DOHH2 (cell line): ENCODE results near the gene CBX3.

Experiments used
- H3F3A ChIP-seq: fragments of 200-600 bp; sonication (generic), shearing (Covaris generic); 2 replicates; pipeline ENCODE4 v1.6.0; 2016; ENCODE audit warnings: antibody characterized with exemption, mild to moderate bottlenecking; ENCODE audit not compliant: control insufficient read depth, insufficient read depth
- H3K27ac ChIP-seq: fragments of 200-600 bp; sonication (generic); 2 replicates; pipeline ENCODE4 v1.5.1; 2014; ENCODE audit warnings: low read depth, mild to moderate bottlenecking, low read length, moderate library complexity
- H3K27me3 ChIP-seq: fragments of 200-600 bp; sonication (generic); 2 replicates; pipeline ENCODE4 v1.6.1; 2014; ENCODE audit warnings: mild to moderate bottlenecking, low read length, mixed read lengths; ENCODE audit not compliant: control insufficient read depth
- H3K36me3 ChIP-seq: fragments of 200-600 bp; sonication (generic); 2 replicates; pipeline ENCODE4 v1.6.1; 2014; ENCODE audit warnings: mild to moderate bottlenecking, low read length, moderate library complexity, mixed read lengths; ENCODE audit not compliant: control insufficient read depth
- H3K4me1 ChIP-seq: fragments of 200-600 bp; sonication (generic); 2 replicates; pipeline ENCODE4 v1.6.1; 2014; ENCODE audit warnings: mild to moderate bottlenecking, low read length, mixed read lengths; ENCODE audit not compliant: control insufficient read depth
- H3K4me2 ChIP-seq: fragments of 200-600 bp; sonication (generic); 2 replicates; pipeline ENCODE4 v1.6.0; 2014; ENCODE audit warnings: mild to moderate bottlenecking, low read length, moderate library complexity
- H3K4me3 ChIP-seq: fragments of 200-600 bp; sonication (generic); 2 replicates; pipeline ENCODE4 v1.5.1; 2014; ENCODE audit warnings: mild to moderate bottlenecking, low read length, mixed read lengths
- H3K79me2 ChIP-seq: fragments of 200-600 bp; sonication (generic); 2 replicates; pipeline ENCODE4 v1.6.1; 2014; ENCODE audit warnings: mild to moderate bottlenecking, low read length, mixed read lengths; ENCODE audit not compliant: control insufficient read depth
- H3K9me2 ChIP-seq: fragments of 200-600 bp; sonication (generic); replicated peaks from 2 replicates; pipeline ENCODE4 v1.6.1; 2014; ENCODE audit warnings: mild to moderate bottlenecking, low read length, mixed read lengths; ENCODE audit not compliant: control insufficient read depth
- H3K9me3 ChIP-seq: fragments of 200-600 bp; sonication (generic); 2 replicates; pipeline ENCODE4 v1.6.1; 2014; ENCODE audit warnings: antibody characterized with exemption, low read length, mixed read lengths; ENCODE audit not compliant: control insufficient read depth, insufficient read depth
- H4K20me1 ChIP-seq: fragments of 200-600 bp; sonication (generic); 2 replicates; pipeline ENCODE4 v1.6.0; 2014; ENCODE audit warnings: low read depth, mild to moderate bottlenecking, antibody characterized with exemption, low read length, moderate library complexity; ENCODE audit not compliant: control insufficient read depth, insufficient read depth
- CTCF ChIP-seq: fragments of 200-600 bp; sonication (generic); IDR thresholded peaks from one replicate; pipeline ENCODE4 v1.5.1; 2014; ENCODE audit warnings: antibody characterized with exemption, mild to moderate bottlenecking, low read depth, low read length; ENCODE audit not compliant: poor library complexity, severe bottlenecking
- EZH2phosphoT487 ChIP-seq: fragments of 200-600 bp; sonication (generic); IDR thresholded peaks from 2 replicates; pipeline ENCODE4 v1.6.1; 2017; ENCODE audit warnings: borderline replicate concordance, mild to moderate bottlenecking, antibody characterized with exemption, low read length, moderate library complexity, mixed read lengths

CBX3 gene

DNA sequence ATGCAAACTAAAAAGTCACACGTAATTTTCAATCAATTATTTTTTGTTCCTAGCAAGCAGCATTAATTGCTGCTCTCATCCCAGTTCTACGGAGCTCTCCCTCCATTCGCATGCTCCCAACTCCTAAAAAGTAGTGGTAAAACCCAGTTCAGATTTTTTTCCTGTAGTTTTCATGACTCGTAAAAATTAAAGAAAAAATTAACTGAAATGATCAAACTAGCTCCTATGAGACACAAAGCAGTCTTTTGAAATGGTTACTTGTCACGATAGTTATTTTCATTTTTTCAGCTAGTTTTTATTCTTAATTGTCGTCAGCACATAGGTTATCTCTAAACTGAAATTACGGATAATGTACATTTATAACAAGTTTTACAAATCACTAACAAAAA lies 2.8 kb upstream of the CBX3 start:
- H3K9me2 ChIP-seq = no peaks in the 10 kb centered on the region
- H3K79me2 ChIP-seq = peaks cover 90% of the 10 kb centered on the region
- H3K27me3 ChIP-seq = no peaks in the 10 kb centered on the region
- peaks cover 36% of the 10 kb centered on the region for H3K4me1 ChIP-seq
- peak overlapping the region; percentile 59 for H3K4me2 ChIP-seq
- peak overlapping the region; percentile 96 for H3K27ac ChIP-seq
- TF ChIP-seq CTCF (no peak), EZH2phosphoT487 (no peak)
- H3K9me3 ChIP-seq = no peaks in the 10 kb centered on the region
- peaks cover 90% of the 10 kb centered on the region for H3K36me3 ChIP-seq
- peaks cover 67% of the 10 kb centered on the region for H4K20me1 ChIP-seq
- peaks cover 69% of the 10 kb centered on the region for H3F3A ChIP-seq
- peak overlapping the region; percentile 93 for H3K4me3 ChIP-seq

DNA sequence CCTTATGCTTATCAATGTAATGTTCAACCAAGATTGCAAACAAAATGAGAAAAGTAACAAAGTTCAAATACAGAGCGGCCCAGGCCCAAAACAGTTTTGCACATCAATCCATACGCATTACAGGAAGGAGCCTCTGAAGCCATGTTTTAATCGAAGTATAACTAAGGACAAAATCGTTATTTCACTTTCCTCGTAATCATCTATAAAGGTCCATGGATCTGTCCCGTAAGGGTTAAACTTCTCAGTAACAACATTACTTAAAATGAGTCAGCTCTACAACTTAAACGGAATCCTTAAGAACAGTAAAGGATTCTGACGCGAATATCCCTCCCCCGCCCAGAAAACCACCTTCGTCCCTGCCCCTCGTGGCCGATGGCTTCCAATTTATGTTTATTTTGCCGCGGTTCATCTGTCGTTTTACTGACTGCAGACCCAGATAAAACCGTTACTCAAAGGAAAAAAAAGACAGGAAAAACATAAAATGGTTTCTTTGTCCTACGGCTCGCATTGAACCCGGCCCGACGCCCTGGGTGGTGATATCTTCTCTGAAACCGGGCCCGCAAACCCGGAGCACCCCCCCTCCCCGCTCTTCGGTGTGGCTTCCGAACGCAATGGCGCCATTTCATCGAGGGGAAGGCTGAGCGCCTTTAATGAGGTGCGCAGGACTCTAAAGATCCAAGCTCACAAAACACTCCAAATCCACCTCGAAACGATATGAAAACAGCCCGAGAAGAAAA lies 2.1 kb upstream of the CBX3 start:
- Histone ChIP-seq H3K9me2 (no peaks in the 10 kb centered on the region), H3K4me3 (peak overlapping the region; percentile 93), H3F3A (peaks cover 63% of the 10 kb centered on the region), H3K27me3 (no peaks in the 10 kb centered on the region), H3K4me2 (peak overlapping the region; percentile 59), H3K36me3 (peaks cover 90% of the 10 kb centered on the region), H3K4me1 (peaks cover 40% of the 10 kb centered on the region), H3K27ac (peak overlapping the region; percentile 96), H3K79me2 (peaks cover 90% of the 10 kb centered on the region), H3K9me3 (no peaks in the 10 kb centered on the region), H4K20me1 (peaks cover 67% of the 10 kb centered on the region)
- TF ChIP-seq EZH2phosphoT487 = no peak
- peak; percentile 11 for TF ChIP-seq CTCF

DNA sequence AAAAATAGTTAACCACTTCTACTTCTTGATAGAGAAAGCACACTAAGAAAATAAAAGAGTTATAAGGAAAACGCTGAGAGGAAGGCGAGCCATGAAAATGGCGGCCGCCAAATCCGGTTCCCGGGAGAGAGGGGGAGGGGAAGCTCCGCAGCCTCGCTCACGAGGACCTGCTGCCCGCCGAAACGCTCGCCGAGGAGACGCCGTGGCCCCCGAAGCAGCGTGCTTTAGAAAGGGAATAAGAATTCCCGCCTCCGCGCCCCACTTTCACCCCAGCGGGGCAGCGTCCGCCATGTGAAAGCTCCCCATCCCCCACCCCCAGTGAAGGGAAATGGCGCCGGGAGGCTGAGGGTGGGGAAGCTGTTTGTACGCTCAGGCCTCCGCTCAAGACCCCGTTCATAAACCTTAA lies 1.5 kb upstream of the CBX3 start:
- Histone ChIP-seq H3K27ac (peak overlapping the region; percentile 96), H4K20me1 (peaks cover 70% of the 10 kb centered on the region), H3K36me3 (peaks cover 90% of the 10 kb centered on the region), H3K9me2 (no peaks in the 10 kb centered on the region), H3K4me1 (peaks cover 46% of the 10 kb centered on the region), H3K27me3 (no peaks in the 10 kb centered on the region), H3F3A (peaks cover 58% of the 10 kb centered on the region), H3K4me2 (peak overlapping the region; percentile 59), H3K9me3 (no peaks in the 10 kb centered on the region), H3K4me3 (peak overlapping the region; percentile 93), H3K79me2 (peaks cover 91% of the 10 kb centered on the region)
- TF ChIP-seq EZH2phosphoT487 (no peak), CTCF (peak; percentile 1)
